GM19468 (cell line): ENCODE data around the gene NR2F1-AS1.

ENCODE experiments used
- ATAC-seq: cut with Tn5 transposase; IDR thresholded peaks from one replicate; pipeline ENCODE4 v1.9.1; 2021; ENCODE audit warnings: mild to moderate bottlenecking, moderate library complexity, moderate number of reproducible peaks; ENCODE audit not compliant: unreplicated experiment; ENCODE audit errors: extremely low read depth

The NR2F1-AS1 gene

DNA sequence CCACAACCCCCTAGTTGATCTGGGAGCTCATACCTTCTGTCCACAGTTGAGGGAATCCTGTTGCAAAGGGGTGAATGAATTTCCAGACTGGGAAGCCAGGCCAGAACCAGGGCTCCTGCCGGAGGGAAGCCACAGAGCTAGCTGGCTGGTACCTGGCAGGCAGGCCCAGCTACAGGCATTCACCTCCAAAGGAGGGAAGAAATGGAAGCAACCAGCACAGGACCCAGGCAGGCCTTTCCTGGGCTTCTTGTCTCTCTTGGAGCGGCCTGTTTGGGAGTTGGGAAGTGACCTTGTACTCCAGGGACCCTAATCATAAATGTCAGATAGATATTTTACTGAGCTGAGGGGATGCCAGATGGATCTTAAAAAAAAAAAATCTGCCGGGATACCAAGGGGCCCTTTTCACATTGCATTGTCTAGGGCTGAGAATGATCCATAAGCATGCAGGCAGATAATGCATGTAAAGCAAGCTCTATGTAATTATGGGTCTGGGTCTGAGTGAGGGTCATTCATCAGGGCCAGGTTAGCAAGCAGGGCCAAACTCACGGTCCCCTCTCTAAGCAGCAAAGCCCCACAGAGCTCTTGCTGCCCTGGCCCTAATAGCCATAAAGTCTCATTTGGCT, 10.4 kb upstream of the NR2F1-AS1 start:
- no peak for ATAC-seq

DNA sequence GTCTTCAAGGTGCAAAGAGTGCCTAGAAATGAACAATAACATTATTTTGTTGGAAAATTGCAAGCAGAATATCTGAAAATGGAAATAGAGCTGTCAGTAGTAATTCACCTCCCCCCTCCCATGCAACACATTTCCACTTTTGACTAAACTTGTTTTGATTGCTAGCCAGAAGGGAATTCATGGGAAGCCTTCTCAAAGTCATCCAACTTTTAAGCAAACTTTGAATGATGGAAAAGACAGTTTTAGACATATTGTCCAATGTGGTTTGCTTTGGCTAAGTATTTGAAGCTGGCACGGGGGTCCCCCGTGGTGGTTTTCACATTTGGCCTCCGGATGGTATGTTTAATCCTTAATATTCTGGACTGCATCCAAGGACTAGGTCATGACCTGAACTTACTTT, 9.5 kb upstream of the NR2F1-AS1 start:
- ATAC-seq = no peak

DNA sequence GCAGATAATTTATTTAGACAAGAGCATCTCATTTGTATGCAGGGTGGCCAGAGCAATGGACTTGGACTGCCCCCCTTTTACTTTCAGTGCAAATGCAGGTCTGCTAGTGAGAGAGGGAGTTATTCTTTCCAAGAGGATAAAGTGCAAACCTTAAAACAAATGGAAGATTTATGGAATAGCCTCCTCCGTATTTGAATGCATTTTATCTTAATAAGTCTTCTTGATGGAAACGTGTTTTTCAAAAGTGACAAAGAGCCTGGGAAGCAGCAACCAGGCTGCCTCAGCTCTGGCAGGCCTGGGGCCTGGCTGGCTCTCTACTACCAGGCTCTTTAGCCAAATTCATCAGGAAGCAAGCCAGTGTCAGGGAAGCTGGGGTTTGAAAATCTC, 8.8 kb upstream of the NR2F1-AS1 start:
- ATAC-seq = no peak

DNA sequence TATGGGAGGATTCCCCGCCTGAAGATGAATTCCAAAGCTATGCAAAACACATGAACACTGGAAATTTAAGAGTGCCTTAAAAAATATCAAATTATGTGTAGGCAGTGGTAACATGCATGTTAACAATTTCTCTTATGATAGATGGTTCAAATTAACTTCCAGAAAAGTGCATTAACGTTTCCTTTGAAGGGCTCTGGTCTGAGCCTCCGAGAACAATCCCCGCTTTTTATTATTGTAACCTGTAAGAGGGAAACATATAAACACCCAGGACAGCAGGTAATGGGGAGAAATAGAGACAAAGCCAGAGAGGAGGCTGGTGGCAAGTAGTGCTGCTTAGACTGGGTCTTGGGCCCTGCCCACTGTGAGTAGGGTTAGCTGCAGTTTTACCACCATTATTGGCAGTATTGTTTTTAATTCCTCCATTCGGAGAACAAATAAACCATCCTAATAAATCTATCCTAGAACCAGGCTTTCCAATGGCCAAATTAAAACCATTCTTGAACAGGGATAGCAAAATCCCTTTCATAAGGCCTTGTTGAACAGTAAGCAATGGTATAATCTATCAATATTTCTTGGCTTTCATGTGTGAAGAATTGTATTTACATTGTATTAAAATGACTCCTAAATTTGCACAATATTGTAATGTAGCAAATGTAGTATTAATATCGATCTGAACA, 8.3 kb upstream of the NR2F1-AS1 start:
- no peak for ATAC-seq

DNA sequence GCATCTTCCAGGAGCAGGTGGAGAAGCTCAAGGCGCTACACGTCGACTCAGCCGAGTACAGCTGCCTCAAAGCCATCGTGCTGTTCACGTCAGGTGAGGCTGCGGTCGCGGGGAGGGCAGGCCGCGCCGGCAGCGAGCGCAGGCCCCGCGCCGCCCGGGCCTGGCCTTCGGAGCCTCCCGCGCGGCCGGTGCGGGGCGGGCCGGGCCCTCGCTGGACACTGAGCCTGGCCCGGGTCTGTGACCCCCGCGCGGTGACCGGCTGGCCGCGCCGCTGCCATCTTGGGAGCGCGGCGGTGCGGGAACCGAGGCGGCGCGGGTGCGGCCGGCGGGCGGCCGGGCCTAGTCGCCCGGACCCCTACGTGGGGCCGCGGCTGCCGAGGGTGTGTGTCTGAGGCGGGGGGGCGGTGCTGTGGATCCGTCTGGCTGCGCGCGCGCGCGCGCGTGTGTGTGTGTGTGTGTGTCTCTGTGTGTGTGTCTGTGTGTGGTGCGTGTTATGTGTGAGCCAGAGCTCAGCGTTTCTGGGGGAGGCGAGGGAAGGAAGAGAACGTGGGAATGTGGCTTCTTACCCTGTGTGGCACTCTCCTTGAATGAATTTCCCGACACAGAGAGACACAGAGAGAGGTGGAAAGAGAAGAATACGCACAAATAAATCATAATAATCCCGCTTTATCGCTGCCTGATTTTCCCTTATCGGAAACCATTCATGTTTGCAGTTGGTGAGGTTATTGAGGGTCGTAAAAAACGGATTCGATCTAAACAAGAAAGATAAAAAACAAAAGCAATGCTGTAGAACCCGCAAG, 7.5 kb upstream of the NR2F1-AS1 start:
- no peak for ATAC-seq

DNA sequence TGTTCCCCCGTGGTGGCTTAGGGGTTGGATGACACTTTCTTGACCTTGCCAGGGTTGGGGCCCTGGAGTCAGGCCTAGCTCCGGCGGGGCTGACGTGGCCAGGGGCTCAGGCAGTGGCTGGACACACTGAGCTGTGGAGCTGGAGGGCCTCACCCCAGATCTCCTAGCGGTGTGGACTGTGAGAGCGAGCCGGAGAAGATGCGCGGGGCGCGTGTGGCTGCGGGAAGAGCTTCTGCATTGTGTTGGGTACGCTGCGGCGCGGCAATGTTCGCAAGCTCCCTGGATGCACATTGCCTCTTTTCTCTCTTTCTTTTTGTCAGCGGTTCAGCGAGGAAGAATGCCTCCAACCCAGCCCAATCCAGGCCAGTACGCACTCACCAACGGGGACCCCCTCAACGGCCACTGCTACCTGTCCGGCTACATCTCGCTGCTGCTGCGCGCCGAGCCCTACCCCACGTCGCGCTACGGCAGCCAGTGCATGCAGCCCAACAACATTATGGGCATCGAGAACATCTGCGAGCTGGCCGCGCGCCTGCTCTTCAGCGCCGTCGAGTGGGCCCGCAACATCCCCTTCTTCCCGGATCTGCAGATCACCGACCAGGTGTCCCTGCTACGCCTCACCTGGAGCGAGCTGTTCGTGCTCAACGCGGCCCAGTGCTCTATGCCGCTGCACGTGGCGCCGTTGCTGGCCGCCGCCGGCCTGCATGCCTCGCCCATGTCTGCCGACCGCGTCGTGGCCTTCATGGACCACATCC, 6.8 kb upstream of the NR2F1-AS1 start:
- no peak for ATAC-seq

DNA sequence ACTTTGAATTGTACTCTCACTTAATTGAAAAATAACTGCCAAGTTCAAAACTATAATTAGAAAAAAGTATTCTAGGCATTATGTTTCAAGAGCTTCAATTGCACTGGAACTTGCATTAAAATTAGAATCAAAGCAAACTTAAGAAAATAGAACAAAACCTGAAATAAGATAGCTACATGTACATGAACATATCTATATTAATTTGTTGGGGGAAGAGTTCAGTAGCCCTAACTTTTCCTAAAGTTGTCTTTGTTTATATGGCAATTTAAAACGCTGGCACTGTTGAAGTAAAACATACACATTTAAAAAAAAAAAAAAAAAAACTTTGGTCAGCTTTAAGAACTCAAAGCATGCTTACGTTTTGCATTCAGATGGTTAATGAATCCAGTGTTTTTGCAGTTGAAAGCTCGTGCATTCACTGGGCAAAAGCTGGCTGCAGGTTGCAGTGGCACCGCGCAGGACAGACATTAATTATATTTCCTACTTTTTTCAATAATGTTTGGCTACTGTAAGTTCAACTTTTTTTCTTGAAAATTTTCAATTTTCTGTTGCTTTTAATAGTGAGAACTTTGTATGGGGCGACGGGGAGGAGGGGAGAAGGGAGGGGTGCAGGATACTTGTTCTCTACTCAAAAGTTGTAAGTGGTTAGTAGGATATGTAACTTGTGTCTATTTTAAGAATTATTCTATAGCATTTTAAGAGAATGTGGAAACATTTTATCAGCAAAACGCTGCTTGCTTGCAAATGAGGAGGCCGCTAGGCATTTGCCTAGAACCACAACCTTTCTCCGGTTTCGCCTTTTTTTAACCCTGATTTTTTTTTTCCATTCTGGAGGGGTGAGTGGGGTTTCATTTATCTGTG, 5.9 kb upstream of the NR2F1-AS1 start:
- no peak for ATAC-seq

DNA sequence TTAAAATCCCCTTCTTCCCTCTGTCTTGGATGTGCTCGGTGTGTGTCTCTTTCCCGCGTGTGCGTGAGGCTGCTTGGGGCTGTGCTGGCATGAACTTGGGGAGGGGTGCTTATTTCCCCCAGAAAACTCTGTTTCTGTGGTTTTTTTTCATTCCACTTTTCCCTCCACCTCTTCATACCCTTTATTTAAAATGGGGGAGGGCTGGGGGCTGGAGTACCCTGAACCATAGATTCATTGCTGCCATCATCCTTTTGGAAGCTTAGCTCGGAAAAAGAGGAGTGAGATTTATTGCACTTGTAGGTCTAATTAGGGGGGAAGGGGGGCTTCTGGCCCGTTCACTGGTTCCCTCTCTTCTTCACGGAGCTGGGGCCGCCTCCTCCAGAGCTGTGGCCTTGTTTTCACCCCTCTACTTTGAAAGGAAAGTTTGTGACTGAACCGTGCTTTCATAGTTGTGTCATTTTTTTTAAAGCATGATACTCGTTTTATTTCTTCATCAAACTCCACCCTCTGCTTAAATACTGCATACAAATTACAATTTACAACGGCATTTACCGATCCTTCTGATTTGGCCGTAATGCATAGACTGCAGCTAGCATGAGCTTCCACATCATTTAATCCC, 4.9 kb upstream of the NR2F1-AS1 start:
- no peak for ATAC-seq

DNA sequence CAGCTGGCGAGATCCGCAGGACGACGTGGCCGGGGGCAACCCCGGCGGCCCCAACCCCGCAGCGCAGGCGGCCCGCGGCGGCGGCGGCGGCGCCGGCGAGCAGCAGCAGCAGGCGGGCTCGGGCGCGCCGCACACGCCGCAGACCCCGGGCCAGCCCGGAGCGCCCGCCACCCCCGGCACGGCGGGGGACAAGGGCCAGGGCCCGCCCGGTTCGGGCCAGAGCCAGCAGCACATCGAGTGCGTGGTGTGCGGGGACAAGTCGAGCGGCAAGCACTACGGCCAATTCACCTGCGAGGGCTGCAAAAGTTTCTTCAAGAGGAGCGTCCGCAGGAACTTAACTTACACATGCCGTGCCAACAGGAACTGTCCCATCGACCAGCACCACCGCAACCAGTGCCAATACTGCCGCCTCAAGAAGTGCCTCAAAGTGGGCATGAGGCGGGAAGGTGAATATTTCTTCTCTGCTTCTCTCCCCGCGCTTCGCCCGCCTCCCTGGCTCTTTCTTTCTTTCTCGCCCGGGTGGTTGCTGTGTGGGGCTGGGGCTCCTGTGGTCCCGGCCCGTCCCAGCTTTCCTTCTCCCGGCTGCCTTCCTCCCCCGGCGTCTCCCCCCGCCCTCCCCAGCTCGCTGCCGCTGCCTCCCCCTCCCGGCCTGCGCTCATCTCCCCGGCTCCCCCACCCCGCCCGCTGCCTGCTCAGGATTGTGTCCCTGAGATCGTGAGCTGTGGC, 4.2 kb upstream of the NR2F1-AS1 start:
- no peak for ATAC-seq

DNA sequence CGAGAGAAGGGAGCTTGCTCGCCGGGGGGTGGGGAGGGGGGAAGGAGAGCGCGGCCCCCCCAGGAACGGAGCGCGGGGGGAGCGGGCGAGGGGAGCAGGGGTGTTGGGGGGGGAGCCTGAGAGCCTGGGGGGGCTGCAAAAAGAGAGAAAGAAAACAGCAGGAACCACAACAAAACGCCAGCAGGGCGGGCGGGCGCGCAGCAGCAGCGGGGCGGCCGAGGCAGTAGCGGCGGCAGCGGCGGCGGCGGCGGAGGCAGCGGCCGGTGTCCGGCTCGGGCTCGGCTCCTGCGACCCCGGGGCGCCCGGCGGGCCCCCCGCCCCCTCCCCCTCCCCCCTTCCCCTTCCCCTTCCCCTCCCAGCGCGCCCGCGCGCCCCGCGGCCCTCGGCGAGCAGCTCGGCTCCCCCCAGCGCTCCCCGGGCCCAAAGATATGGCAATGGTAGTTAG, 3.6 kb upstream of the NR2F1-AS1 start:
- ATAC-seq = no peak

DNA sequence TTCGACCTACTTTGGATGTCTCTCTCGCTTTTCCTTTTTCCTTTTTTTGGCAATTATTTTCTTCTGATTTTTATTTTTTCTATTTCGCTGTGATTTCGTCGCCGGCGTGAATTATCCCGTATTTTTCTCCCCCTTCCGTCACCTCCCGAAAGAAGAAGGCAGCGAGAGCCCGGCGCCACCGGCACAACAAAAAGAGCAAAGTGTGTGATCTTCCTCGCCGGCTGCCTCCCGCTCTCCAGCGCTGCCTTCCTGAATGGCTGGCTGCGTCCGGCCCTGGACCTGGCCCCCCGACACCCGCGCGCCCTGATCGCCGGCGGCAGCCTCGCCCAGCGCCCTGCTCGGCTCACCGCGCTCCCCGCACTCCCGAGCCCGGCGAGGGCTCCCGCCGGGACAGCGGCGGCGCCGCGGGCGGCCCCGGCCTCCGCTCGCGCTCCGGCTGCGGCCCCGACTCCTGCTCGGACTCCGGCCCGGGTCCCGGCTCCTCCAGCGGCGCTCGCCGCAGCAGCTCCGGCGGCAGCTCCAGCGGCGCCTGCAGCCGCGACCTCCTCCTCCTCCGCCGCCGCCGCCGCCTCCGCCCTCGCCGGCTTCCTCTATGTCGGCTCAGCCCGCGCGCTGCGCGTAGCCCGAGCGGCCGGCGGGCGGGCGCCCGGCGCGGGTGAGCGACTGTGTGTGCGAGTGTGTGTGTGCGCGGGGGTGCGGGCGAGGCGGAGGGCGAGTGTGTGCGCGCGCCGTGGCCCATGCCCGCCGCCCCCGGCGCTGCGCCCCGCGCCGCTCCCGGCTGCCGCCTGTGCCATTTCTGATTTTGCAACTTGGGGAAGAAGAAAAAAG, 3.0 kb upstream of the NR2F1-AS1 start:
- no peak for ATAC-seq

DNA sequence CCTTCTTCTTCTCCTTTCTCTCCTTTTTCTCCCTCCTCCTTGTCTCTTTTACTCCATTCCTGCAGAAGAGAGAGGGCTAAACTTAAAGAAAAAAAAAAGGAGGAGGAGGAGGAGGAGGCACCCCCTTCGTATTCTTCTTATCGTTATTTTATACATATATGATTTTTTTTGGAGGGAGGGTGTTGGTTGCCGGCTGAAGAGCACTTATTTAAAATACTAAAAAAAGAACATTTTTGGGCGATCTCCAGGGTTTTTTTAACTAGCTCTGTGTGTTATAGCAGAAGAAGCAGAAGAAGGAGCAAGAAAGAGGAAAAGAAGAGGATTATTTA, 2.4 kb upstream of the NR2F1-AS1 start:
- ATAC-seq = no peak

DNA sequence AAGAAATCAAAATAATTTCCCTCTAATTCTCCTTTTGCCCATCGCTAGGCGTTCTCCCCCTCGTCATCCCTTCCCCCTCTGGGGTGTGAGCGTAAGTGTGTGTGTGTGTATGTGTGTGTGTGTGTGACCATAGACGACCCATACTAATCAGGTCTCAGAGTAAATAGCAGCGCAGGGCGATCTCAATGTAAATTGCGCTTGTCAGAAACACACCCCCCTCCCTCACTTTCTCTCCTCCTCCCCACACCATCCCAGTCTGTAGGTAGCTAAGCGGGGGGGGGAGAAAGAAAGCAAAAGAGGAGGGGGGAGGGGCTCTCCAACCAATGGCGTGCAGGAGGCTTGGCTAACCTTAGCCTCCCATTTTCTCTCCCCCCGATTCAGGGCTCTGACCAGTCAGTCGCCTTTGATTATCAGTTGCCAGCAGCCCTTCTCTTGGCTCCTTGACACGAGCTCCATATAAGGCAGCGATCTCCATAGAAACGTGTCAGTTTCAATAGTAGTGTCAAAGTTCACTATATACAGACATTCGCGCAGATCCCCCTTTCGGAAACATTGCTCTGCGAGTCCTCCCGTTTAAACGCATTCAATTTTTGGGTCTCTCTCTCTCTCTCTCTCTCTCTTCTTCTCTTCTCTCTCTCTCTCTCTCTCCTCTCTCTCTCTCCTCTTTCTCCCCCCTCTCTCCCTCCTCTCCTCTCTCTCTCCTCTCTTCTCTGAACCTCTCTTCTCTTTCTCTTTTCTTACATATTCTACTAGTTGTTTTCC, 1.8 kb upstream of the NR2F1-AS1 start, which contains the start of gene NR2F1:
NR2F1 (plus strand) TSS at position 546 of the 762 bp plus-strand sequence. CDS start 1,802 bp downstream, outside the sequence.
- no peak for ATAC-seq

DNA sequence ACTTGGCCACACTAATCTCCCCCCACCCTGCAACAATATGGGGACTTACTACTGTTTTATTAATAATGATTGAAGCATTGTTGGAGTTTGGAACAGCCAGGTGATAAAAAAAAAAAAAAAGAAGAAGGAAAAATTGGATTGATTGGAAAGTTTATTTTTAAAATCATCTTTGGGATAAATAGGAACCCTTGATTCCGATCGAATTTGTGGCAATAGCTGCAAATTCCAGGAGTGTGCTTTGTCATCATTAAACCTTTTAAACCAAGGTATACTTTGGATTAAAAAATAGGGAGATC, 1.1 kb upstream of the NR2F1-AS1 start:
- no peak for ATAC-seq

DNA sequence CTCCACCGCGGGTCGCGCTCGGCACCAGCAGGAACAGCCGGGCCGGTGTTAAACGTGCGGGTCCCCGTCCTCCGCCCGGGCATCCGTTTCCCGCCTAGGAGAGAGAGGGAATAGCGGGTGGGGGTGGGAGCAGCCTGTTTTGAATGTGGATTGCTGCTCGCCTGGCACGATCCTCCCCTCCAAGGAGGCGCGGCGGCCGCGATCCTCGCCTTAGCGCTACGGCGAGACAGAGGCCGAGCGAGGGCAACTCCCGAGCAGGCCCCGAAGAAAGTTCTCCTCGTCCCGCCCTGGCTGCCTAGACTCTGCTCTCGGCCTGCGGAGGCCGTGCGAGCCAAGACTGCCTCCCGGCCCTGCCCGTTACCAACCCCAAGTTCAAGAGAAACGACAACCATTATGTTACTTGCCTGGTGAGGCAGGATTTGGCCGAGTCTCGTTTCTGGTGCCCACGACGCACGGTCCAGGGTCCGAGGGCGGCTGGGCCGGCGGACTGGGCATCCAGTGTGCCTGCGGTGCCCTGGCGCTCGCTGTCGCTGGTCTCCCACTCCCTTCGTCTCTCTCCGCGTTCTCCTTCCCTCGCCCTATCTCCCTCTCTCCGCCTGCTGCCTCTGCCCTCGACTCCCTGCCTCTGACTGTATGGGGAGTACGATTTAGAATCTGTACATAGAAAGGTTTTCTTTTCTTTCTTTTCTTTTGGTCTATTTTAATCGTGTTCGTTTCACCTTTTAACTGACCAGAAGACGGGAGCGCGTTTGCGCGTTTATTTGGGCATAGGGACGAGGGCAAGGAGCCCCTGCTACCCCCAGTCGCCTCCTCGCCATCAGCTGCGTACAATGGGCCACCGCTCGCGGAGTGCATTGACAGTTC, 724 bp downstream of the NR2F1-AS1 start:
- no peak for ATAC-seq

DNA sequence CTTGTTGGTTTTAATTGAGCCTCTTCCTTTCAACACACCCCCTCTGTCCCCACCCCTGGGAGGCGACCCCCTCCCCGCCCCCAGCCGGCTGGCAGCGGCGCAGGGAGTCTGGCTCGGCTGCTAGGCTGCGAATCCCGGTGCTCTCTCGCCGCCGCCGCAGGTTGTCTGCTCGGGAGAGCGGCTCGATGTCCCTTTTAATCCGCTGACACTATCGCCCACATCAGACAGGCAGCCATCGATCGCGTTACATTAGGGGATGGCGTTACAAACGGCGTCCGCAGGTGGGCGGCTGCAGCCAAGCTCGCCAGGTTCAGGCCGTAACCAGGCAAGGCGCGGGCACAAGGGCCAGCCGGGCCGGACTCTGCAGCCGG, 1.3 kb downstream of the NR2F1-AS1 start:
- ATAC-seq = no peak
